ENCODE data around the gene CADM2. TPM values are rescaled to one million over a fixed set of nuclear protein-coding genes. Genes with fewer than 3 reads are reported as not detected.
"Not testable (repeated sequence)": the region's sequence is repeated elsewhere in the genome, so short reads cannot be mapped to it uniquely, and the experiment has no call there.

The CADM2 gene
- total and polyA plus RNA-seq, 4 donors, result 42.2 to 133 (median 81.1) TPM

GRCh38 chr3:85662462-85662861 is 703.7 kb downstream of the CADM2 start:
- Histone ChIP-seq H3K4me1 (ENCODE audit: control insufficient read depth, insufficient read depth, low read length) (no peaks in the 10 kb centered on the region), H3K4me3 (ENCODE audit: low read depth, low read length) (no peak overlapping the region), H3K9me3 (ENCODE audit: control insufficient read depth, insufficient read depth, low read length) (no peaks in the 10 kb centered on the region), H3K27me3 (ENCODE audit: control insufficient read depth, insufficient read depth, low read length) (no peaks in the 10 kb centered on the region), H3K27ac (ENCODE audit: low read depth, low read length) (no peak overlapping the region), H3K36me3 (ENCODE audit: control insufficient read depth, insufficient read depth, low read length) (no peaks in the 10 kb centered on the region)
- WGBS (ENCODE audit: insufficient coverage), result 86% methylated on average over 1 of the region's 3 CpGs
- DNase-seq (ENCODE audit: low read depth in 4 of 6, low spot score in 6 of 6), result no peak

- Histone ChIP-seq H3K4me1 (ENCODE audit: control insufficient read depth, insufficient read depth, low read length) (no peaks in the 10 kb centered on the region), H3K36me3 (ENCODE audit: control insufficient read depth, insufficient read depth, low read length) (no peaks in the 10 kb centered on the region), H3K4me3 (ENCODE audit: low read depth, low read length) (no peak overlapping the region), H3K27ac (ENCODE audit: low read depth, low read length) (no peak overlapping the region), H3K27me3 (ENCODE audit: control insufficient read depth, insufficient read depth, low read length) (no peaks in the 10 kb centered on the region), H3K9me3 (ENCODE audit: control insufficient read depth, insufficient read depth, low read length) (no peaks in the 10 kb centered on the region)
- DNase-seq (ENCODE audit: low read depth in 4 of 6, low spot score in 6 of 6), result no peak
- WGBS (ENCODE audit: insufficient coverage), result no CpG with 5 or more reads among the region's 5 CpGs
These were observed 709.0 kb downstream of the CADM2 start for GRCh38 chr3:85667744-85668143.

- Histone ChIP-seq H3K9me3 (ENCODE audit: control insufficient read depth, insufficient read depth, low read length) (no peaks in the 10 kb centered on the region), H3K27me3 (ENCODE audit: control insufficient read depth, insufficient read depth, low read length) (no peaks in the 10 kb centered on the region), H3K36me3 (ENCODE audit: control insufficient read depth, insufficient read depth, low read length) (no peaks in the 10 kb centered on the region), H3K27ac (ENCODE audit: low read depth, low read length) (no peak overlapping the region), H3K4me3 (ENCODE audit: low read depth, low read length) (no peak overlapping the region), H3K4me1 (ENCODE audit: control insufficient read depth, insufficient read depth, low read length) (no peaks in the 10 kb centered on the region)
- WGBS (ENCODE audit: insufficient coverage), result no CpG with 5 or more reads among the region's 2 CpGs
- DNase-seq (ENCODE audit: low read depth in 4 of 6, low spot score in 6 of 6), result peak in 3 of 6 donors; percentile 14 to 50 (median 49)
These were observed 711.9 kb downstream of the CADM2 start for GRCh38 chr3:85670634-85671205.

GRCh38 chr3:85672761-85673160 is 714.0 kb downstream of the CADM2 start:
- no CpG with 5 or more reads among the region's 1 CpG for WGBS (ENCODE audit: insufficient coverage)
- Histone ChIP-seq H3K9me3 (ENCODE audit: control insufficient read depth, insufficient read depth, low read length) (no peaks in the 10 kb centered on the region), H3K4me3 (ENCODE audit: low read depth, low read length) (no peak overlapping the region), H3K4me1 (ENCODE audit: control insufficient read depth, insufficient read depth, low read length) (no peaks in the 10 kb centered on the region), H3K27me3 (ENCODE audit: control insufficient read depth, insufficient read depth, low read length) (no peaks in the 10 kb centered on the region), H3K36me3 (ENCODE audit: control insufficient read depth, insufficient read depth, low read length) (no peaks in the 10 kb centered on the region), H3K27ac (ENCODE audit: low read depth, low read length) (no peak overlapping the region)
- no peak for DNase-seq (ENCODE audit: low read depth in 4 of 6, low spot score in 6 of 6)

GRCh38 chr3:85678713-85679112 is 719.9 kb downstream of the CADM2 start:
- DNase-seq (ENCODE audit: low read depth in 4 of 6, low spot score in 6 of 6), result no peak
- Histone ChIP-seq H3K4me3 (ENCODE audit: low read depth, low read length) (no peak overlapping the region), H3K4me1 (ENCODE audit: control insufficient read depth, insufficient read depth, low read length) (no peaks in the 10 kb centered on the region), H3K27me3 (ENCODE audit: control insufficient read depth, insufficient read depth, low read length) (no peaks in the 10 kb centered on the region), H3K27ac (ENCODE audit: low read depth, low read length) (no peak overlapping the region), H3K36me3 (ENCODE audit: control insufficient read depth, insufficient read depth, low read length) (no peaks in the 10 kb centered on the region), H3K9me3 (ENCODE audit: control insufficient read depth, insufficient read depth, low read length) (no peaks in the 10 kb centered on the region)
- no CpG with 5 or more reads among the region's 2 CpGs for WGBS (ENCODE audit: insufficient coverage)

GRCh38 chr3:85681906-85682305 is 723.1 kb downstream of the CADM2 start:
- no peak overlapping the region for H3K4me3 ChIP-seq (ENCODE audit: low read depth, low read length)
- no CpG with 5 or more reads among the region's 1 CpG for WGBS (ENCODE audit: insufficient coverage)
- H3K36me3 ChIP-seq (ENCODE audit: control insufficient read depth, insufficient read depth, low read length), result no peaks in the 10 kb centered on the region
- no peak overlapping the region for H3K27ac ChIP-seq (ENCODE audit: low read depth, low read length)
- H3K27me3 ChIP-seq (ENCODE audit: control insufficient read depth, insufficient read depth, low read length), result no peaks in the 10 kb centered on the region
- H3K4me1 ChIP-seq (ENCODE audit: control insufficient read depth, insufficient read depth, low read length), result no peaks in the 10 kb centered on the region
- no peaks in the 10 kb centered on the region for H3K9me3 ChIP-seq (ENCODE audit: control insufficient read depth, insufficient read depth, low read length)
- DNase-seq (ENCODE audit: low read depth in 4 of 6, low spot score in 6 of 6), result no peak

GRCh38 chr3:85691196-85691595 is 732.4 kb downstream of the CADM2 start:
- no peak for DNase-seq (ENCODE audit: low read depth in 4 of 6, low spot score in 6 of 6)
- no CpG with 5 or more reads among the region's 1 CpG for WGBS (ENCODE audit: insufficient coverage)
- no peak overlapping the region for H3K27ac ChIP-seq (ENCODE audit: low read depth, low read length)
- no peaks in the 10 kb centered on the region for H3K27me3 ChIP-seq (ENCODE audit: control insufficient read depth, insufficient read depth, low read length)
- H3K4me3 ChIP-seq (ENCODE audit: low read depth, low read length), result no peak overlapping the region
- H3K9me3 ChIP-seq (ENCODE audit: control insufficient read depth, insufficient read depth, low read length), result no peaks in the 10 kb centered on the region
- no peaks in the 10 kb centered on the region for H3K4me1 ChIP-seq (ENCODE audit: control insufficient read depth, insufficient read depth, low read length)
- H3K36me3 ChIP-seq (ENCODE audit: control insufficient read depth, insufficient read depth, low read length), result no peaks in the 10 kb centered on the region

- no peak overlapping the region for H3K4me3 ChIP-seq (ENCODE audit: low read depth, low read length)
- no CpG with 5 or more reads among the region's 1 CpG for WGBS (ENCODE audit: insufficient coverage)
- DNase-seq (ENCODE audit: low read depth in 4 of 6, low spot score in 6 of 6), result no peak
- H3K27ac ChIP-seq (ENCODE audit: low read depth, low read length), result no peak overlapping the region
- H3K9me3 ChIP-seq (ENCODE audit: control insufficient read depth, insufficient read depth, low read length), result peaks cover 9% of the 10 kb centered on the region
- H3K36me3 ChIP-seq (ENCODE audit: control insufficient read depth, insufficient read depth, low read length), result no peaks in the 10 kb centered on the region
- H3K4me1 ChIP-seq (ENCODE audit: control insufficient read depth, insufficient read depth, low read length), result no peaks in the 10 kb centered on the region
- no peaks in the 10 kb centered on the region for H3K27me3 ChIP-seq (ENCODE audit: control insufficient read depth, insufficient read depth, low read length)
These were observed 738.4 kb downstream of the CADM2 start for GRCh38 chr3:85697156-85697555.

GRCh38 chr3:85706130-85706529 is 747.3 kb downstream of the CADM2 start:
- DNase-seq (ENCODE audit: low read depth in 4 of 6, low spot score in 6 of 6), result peak in 1 of 6 donors; percentile 85
- H3K9me3 ChIP-seq (ENCODE audit: control insufficient read depth, insufficient read depth, low read length), result no peaks in the 10 kb centered on the region
- no peaks in the 10 kb centered on the region for H3K4me1 ChIP-seq (ENCODE audit: control insufficient read depth, insufficient read depth, low read length)
- no peaks in the 10 kb centered on the region for H3K36me3 ChIP-seq (ENCODE audit: control insufficient read depth, insufficient read depth, low read length)
- no peak overlapping the region for H3K27ac ChIP-seq (ENCODE audit: low read depth, low read length)
- no peak overlapping the region for H3K4me3 ChIP-seq (ENCODE audit: low read depth, low read length)
- H3K27me3 ChIP-seq (ENCODE audit: control insufficient read depth, insufficient read depth, low read length), result no peaks in the 10 kb centered on the region
- no CpG with 5 or more reads among the region's 2 CpGs for WGBS (ENCODE audit: insufficient coverage)

GRCh38 chr3:85708325-85708724 is 749.5 kb downstream of the CADM2 start:
- not testable (repeated sequence) for H3K4me3 ChIP-seq (ENCODE audit: low read depth, low read length); H3K36me3 ChIP-seq (ENCODE audit: control insufficient read depth, insufficient read depth, low read length); H3K27ac ChIP-seq (ENCODE audit: low read depth, low read length); H3K4me1 ChIP-seq (ENCODE audit: control insufficient read depth, insufficient read depth, low read length); H3K9me3 ChIP-seq (ENCODE audit: control insufficient read depth, insufficient read depth, low read length); DNase-seq (ENCODE audit: low read depth in 4 of 6, low spot score in 6 of 6); H3K27me3 ChIP-seq (ENCODE audit: control insufficient read depth, insufficient read depth, low read length)
- no CpG with 5 or more reads among the region's 1 CpG for WGBS (ENCODE audit: insufficient coverage)
